Lung (tissue), 12 donors: Measurements from ENCODE around the gene CDX1. TPM values are rescaled to one million over a fixed set of nuclear protein-coding genes. Genes with fewer than 3 reads are reported as not detected.
A peak's percentile ranks its signal among the peaks of the same experiment; 100 is the strongest.

Source experiments
- ATAC-seq: fragments of 200-7000 bp; cut with Tn5 transposase; one replicate; pipeline ENCODE4 v1.9.1; 2020; ENCODE audit warnings: moderate number of reproducible peaks; ENCODE audit not compliant: insufficient read depth, low FRiP score
- DNase-seq, 3 donors: peaks; one replicate each; pipeline ENCODE4 v3.0.0-alpha.2; 2013 to 2017
- H3K27ac ChIP-seq, 2 donors: one replicate each; pipeline ENCODE4 v1.5.1; 2013; ENCODE audit warnings: mild to moderate bottlenecking in 2 of 2, moderate library complexity in 2 of 2, control low read depth in 1 of 2, inconsistent platforms in 1 of 2, low read depth in 1 of 2, low read length in 1 of 2
- H3K27me3 ChIP-seq, 3 donors: one replicate each; pipeline ENCODE4 v1.5.1; 2013; ENCODE audit warnings: low read length in 2 of 3; ENCODE audit not compliant: control insufficient read depth in 3 of 3, insufficient read depth in 3 of 3
- H3K36me3 ChIP-seq, 4 donors: one replicate each; pipeline ENCODE4 v1.5.1; 2013; ENCODE audit warnings: low read length in 4 of 4, mild to moderate bottlenecking in 1 of 4, moderate library complexity in 1 of 4; ENCODE audit not compliant: control insufficient read depth in 4 of 4, insufficient read depth in 4 of 4
- H3K4me1 ChIP-seq, 5 donors: one replicate each; pipeline ENCODE4 v1.5.1; 2013; ENCODE audit warnings: low read length in 5 of 5, mild to moderate bottlenecking in 2 of 5, moderate library complexity in 1 of 5; ENCODE audit not compliant: control insufficient read depth in 5 of 5, insufficient read depth in 5 of 5
- H3K4me3 ChIP-seq: one replicate; pipeline ENCODE4 v1.5.1; 2013; ENCODE audit warnings: mild to moderate bottlenecking, control low read depth, moderate library complexity
- H3K9ac ChIP-seq, 2 donors: one replicate each; pipeline ENCODE4 v1.5.1; 2013; ENCODE audit warnings: low read length in 2 of 2, control low read depth in 1 of 2; ENCODE audit not compliant: insufficient read depth in 1 of 2
- H3K9me3 ChIP-seq, 4 donors: one replicate each; pipeline ENCODE4 v1.5.1; 2013; ENCODE audit warnings: low read length in 3 of 4, mild to moderate bottlenecking in 1 of 4, moderate library complexity in 1 of 4; ENCODE audit not compliant: control insufficient read depth in 4 of 4, insufficient read depth in 3 of 4
- CTCF ChIP-seq: IDR thresholded peaks from 2 replicates; pipeline ENCODE4 v1.5.1; 2012; ENCODE audit warnings: mild to moderate bottlenecking; ENCODE audit errors: control extremely low read depth, extremely low read depth
- WGBS, 2 donors: extraction: QIAGEN DNeasy Blood & Tissue Kit; methylation state at CpG; one replicate each; pipeline ENCODE4 v1.1.7; 2013; 5-methylcytosine and 5-hydroxymethylcytosine counted together
- polyA plus RNA-seq, 2 donors: library from polyadenylated mRNA; stranded (reverse); fragments of 200-250 nt; gene quantifications; one replicate each; pipeline ENCODE4 v1.2.1, GENCODE V29; 2013
- total RNA-seq, 2 donors: library from RNA; depleted of rRNA in 1 of 2; stranded (reverse); fragments of >200 nt in 1 of 2; gene quantifications; one replicate each; pipeline ENCODE4 v1.2.1, GENCODE V29; 2014 to 2021
- donor health status: control.
- donor health status: control.
- donor health status: Bipolar disorder and iron deficiency.
- donor health status: healthy.
- donor health status: DM: yes; HTN: yes; CAD: no.

The CDX1 gene
- total and polyA plus RNA-seq, 4 donors: 0.09 to 0.43 (median 0.26) TPM

GRCh38 chr5:150211156-150212030 is 44.8 kb downstream of the CDX1 start:
- no peak for ATAC-seq
- Histone ChIP-seq H3K9ac (no peak overlapping the region), H3K9me3 (no peaks in the 10 kb centered on the region), H3K27me3 (no peaks in the 10 kb centered on the region), H3K27ac (no peak overlapping the region), H3K4me3 (no peak overlapping the region), H3K36me3 (no peaks in the 10 kb centered on the region), H3K4me1 (peaks cover 0 to 8% (median 0%) of the 10 kb centered on the region in 5 donors)
- peak; percentile 38 to 67 (median 64) for DNase-seq
- TF ChIP-seq CTCF: no peak
- 84 to 90% methylated on average over 15 of the region's 15 CpGs for WGBS, 2 donors

- Histone ChIP-seq H3K9ac (no peak overlapping the region), H3K4me3 (no peak overlapping the region), H3K9me3 (no peaks in the 10 kb centered on the region), H3K36me3 (no peaks in the 10 kb centered on the region), H3K4me1 (peaks cover 0 to 8% (median 0%) of the 10 kb centered on the region in 5 donors), H3K27ac (no peak overlapping the region), H3K27me3 (no peaks in the 10 kb centered on the region)
- TF ChIP-seq CTCF: no peak
- ATAC-seq (no peak), DNase-seq (no peak)
- WGBS, 2 donors: 89 to 90% methylated on average over 6 of the region's 6 CpGs
Observed at GRCh38 chr5:150213530-150213929, 47.0 kb downstream of the CDX1 start.

- no peaks in the 10 kb centered on the region for H3K27me3 ChIP-seq
- H3K27ac ChIP-seq: no peak overlapping the region
- ATAC-seq: no peak
- WGBS, 2 donors: 70 to 85% methylated on average over 7 of the region's 7 CpGs
- no peak overlapping the region for H3K4me3 ChIP-seq
- H3K9me3 ChIP-seq: no peaks in the 10 kb centered on the region
- no peaks in the 10 kb centered on the region for H3K36me3 ChIP-seq
- H3K4me1 ChIP-seq: peaks cover 0 to 8% (median 0%) of the 10 kb centered on the region in 5 donors
- no peak for TF ChIP-seq CTCF
- no peak overlapping the region for H3K9ac ChIP-seq
- DNase-seq: no peak
Observed at GRCh38 chr5:150214289-150214688, 47.7 kb downstream of the CDX1 start.
